ENCODE results near the gene ARSG.

DNA sequence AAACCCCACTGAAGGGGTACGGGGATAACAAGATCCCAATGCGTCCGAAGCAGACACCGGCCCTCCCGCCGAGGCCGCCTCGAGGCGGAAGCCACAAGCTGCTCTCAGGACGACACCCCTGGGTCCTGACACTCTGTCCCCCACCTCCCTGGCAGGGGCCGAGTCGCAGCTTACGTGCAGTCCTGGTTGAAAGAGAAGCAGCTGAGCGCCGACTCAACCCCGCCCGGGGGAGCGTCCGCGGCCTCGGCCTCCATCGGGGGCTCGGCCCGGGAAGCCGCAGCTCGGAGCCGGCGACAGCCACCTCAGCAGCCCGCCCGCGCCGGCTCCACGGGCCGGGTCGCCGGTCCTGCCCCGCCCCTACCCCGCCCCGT is 165.9 kb downstream of the ARSG start, which contains the start of gene WIPI1:
- TF ChIP-seq, protein P1, sequence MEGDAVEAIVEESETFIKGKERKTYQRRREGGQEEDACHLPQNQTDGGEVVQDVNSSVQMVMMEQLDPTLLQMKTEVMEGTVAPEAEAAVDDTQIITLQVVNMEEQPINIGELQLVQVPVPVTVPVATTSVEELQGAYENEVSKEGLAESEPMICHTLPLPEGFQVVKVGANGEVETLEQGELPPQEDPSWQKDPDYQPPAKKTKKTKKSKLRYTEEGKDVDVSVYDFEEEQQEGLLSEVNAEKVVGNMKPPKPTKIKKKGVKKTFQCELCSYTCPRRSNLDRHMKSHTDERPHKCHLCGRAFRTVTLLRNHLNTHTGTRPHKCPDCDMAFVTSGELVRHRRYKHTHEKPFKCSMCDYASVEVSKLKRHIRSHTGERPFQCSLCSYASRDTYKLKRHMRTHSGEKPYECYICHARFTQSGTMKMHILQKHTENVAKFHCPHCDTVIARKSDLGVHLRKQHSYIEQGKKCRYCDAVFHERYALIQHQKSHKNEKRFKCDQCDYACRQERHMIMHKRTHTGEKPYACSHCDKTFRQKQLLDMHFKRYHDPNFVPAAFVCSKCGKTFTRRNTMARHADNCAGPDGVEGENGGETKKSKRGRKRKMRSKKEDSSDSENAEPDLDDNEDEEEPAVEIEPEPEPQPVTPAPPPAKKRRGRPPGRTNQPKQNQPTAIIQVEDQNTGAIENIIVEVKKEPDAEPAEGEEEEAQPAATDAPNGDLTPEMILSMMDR (IDR thresholded peaks at IDR 0.05; ENCODE audit: low read length): no peak
- no peak for TF ChIP-seq EZH2 (IDR thresholded peaks at IDR 0.05; ENCODE audit: borderline replicate concordance, low read length)

Data from OCI-LY1 (cell line).